HG02970 (cell line): ENCODE data around the gene FCRL5.

Source experiments
- ATAC-seq: cut with Tn5 transposase; IDR thresholded peaks from one replicate; pipeline ENCODE4 v1.9.1; 2021; ENCODE audit warnings: mild to moderate bottlenecking, moderate library complexity, moderate number of reproducible peaks; ENCODE audit not compliant: unreplicated experiment, low FRiP score

The FCRL5 gene

GRCh38 chr1:157532569-157532968 lies 19.7 kb downstream of the FCRL5 start:
- ATAC-seq = no peak

GRCh38 chr1:157523774-157524493 lies 28.4 kb downstream of the FCRL5 start:
- no peak for ATAC-seq

GRCh38 chr1:157521056-157521455 lies 31.3 kb downstream of the FCRL5 start:
- no peak for ATAC-seq

GRCh38 chr1:157520386-157520935 lies 31.9 kb downstream of the FCRL5 start:
- no peak for ATAC-seq

- no peak for ATAC-seq
Observed at GRCh38 chr1:157519451-157519850, 32.9 kb downstream of the FCRL5 start.

GRCh38 chr1:157517016-157517415 lies 35.3 kb downstream of the FCRL5 start:
- no peak for ATAC-seq

GRCh38 chr1:157515709-157516108 lies 36.6 kb downstream of the FCRL5 start:
- no peak for ATAC-seq

GRCh38 chr1:157515141-157515540 lies 37.2 kb downstream of the FCRL5 start:
- no peak for ATAC-seq

- no peak for ATAC-seq
Observed at GRCh38 chr1:157512036-157512969, 40.0 kb downstream of the FCRL5 start.

GRCh38 chr1:157509546-157510232 lies 42.6 kb downstream of the FCRL5 start:
- ATAC-seq = no peak

GRCh38 chr1:157505481-157506272 lies 46.6 kb downstream of the FCRL5 start:
- ATAC-seq = no peak

- no peak for ATAC-seq
Observed at GRCh38 chr1:157504646-157505045, 47.7 kb downstream of the FCRL5 start.

GRCh38 chr1:157499521-157499920 lies 52.8 kb downstream of the FCRL5 start:
- no peak for ATAC-seq

GRCh38 chr1:157498736-157499090 lies 53.6 kb downstream of the FCRL5 start:
- ATAC-seq = no peak

GRCh38 chr1:157497987-157498735 lies 54.2 kb downstream of the FCRL5 start:
- ATAC-seq = no peak

GRCh38 chr1:157497284-157497683 lies 55.0 kb downstream of the FCRL5 start:
- ATAC-seq = no peak

GRCh38 chr1:157496121-157496526 lies 56.2 kb downstream of the FCRL5 start:
- ATAC-seq = no peak

GRCh38 chr1:157495285-157495684 lies 57.0 kb downstream of the FCRL5 start:
- ATAC-seq = no peak

GRCh38 chr1:157494093-157494492 lies 58.2 kb downstream of the FCRL5 start:
- no peak for ATAC-seq
